HCT116 (cell line): ENCODE measurements around the gene CENPP. TPM values are rescaled to one million over a fixed set of nuclear protein-coding genes. Genes with fewer than 3 reads are reported as not detected.

Source experiments
- ATAC-seq: fragments of 200-7000 bp; cut with Tn5 transposase; 2 replicates; pipeline ENCODE4 v1.9.1; 2020; ENCODE audit warnings: mild to moderate bottlenecking, moderate library complexity
- BruUV-seq: library from RNA; stranded (reverse); fragments of 400-500 nt; replicated peaks from 2 replicates; lab custom pipeline; 2021; lab: Mats Ljungman, UMichigan
- CTCF ChIA-PET: fragments of 300-600 bp; sonication (Branson Sonifier 250); formaldehyde crosslinking; loops from one replicate; lab custom pipeline; 2021; ENCODE audit warnings: antibody characterized with exemption; lab: Charles Lee
- POLR2A ChIA-PET: fragments of 300-600, 350-600 bp; sonication (Branson Sonifier 250); formaldehyde crosslinking; loops from one replicate; lab custom pipeline; 2021; ENCODE audit warnings: antibody characterized with exemption; lab: Charles Lee
- RAD21 ChIA-PET, 2 experiments: fragments of 300-600 bp; sonication (Branson Sonifier 250); formaldehyde crosslinking; loops; one replicate each; lab custom pipeline; 2023; ENCODE audit warnings: low total read pairs in 2 of 2; ENCODE audit not compliant: uncharacterized antibody in 2 of 2, unreplicated experiment in 2 of 2, low non-redundant PET in 1 of 2; lab: Charles Lee
- DNase-seq: peaks from one replicate; pipeline ENCODE4 v3.0.0-alpha.2; 2010; ENCODE audit warnings: low read depth, low spot score
- H2AFZ ChIP-seq: fragments of 200-600 bp; shearing (Covaris generic), sonication (generic); 2 replicates; pipeline ENCODE4 v1.6.1; 2017; ENCODE audit warnings: low read depth, mixed run types, mixed read lengths, antibody characterized with exemption, low read length; ENCODE audit not compliant: poor library complexity, severe bottlenecking
- H3K27ac ChIP-seq: 2 replicates; pipeline ENCODE4 v1.5.1; 2012; ENCODE audit warnings: low read depth, low read length
- H3K27me3 ChIP-seq: fragments of 200-600 bp; sonication (generic); 2 replicates; pipeline ENCODE4 v1.6.1; 2016; ENCODE audit warnings: mixed run types, low read length, mixed read lengths; ENCODE audit not compliant: insufficient read depth
- H3K36me3 ChIP-seq, 2 experiments: fragments of 200-500 bp in 1 of 2; fragments of 200-600 bp in 1 of 2; sonication (Bioruptor generic) in 1 of 2; sonication (generic) in 1 of 2; 2 replicates each; pipeline versions ENCODE4 v1.5.1 to v1.6.1; 2014 to 2016; ENCODE audit warnings: low read length in 2 of 2, inconsistent platforms in 1 of 2, mixed read lengths in 1 of 2, mixed run types in 1 of 2; ENCODE audit not compliant: insufficient read depth in 2 of 2, control insufficient read depth in 1 of 2
- H3K4me1 ChIP-seq, 2 experiments: fragments of 200-600 bp in 1 of 2; sonication (generic) in 1 of 2; 2 replicates each; pipeline versions ENCODE4 v1.5.1 to v1.6.1; 2012 to 2017; ENCODE audit warnings: low read length in 2 of 2, inconsistent platforms in 1 of 2, mild to moderate bottlenecking in 1 of 2, mixed read lengths in 1 of 2, mixed run types in 1 of 2, moderate library complexity in 1 of 2; ENCODE audit not compliant: insufficient read depth in 2 of 2, control insufficient read depth in 1 of 2
- H3K4me2 ChIP-seq: fragments of 200-600 bp; sonication (generic); 2 replicates; pipeline ENCODE4 v1.6.1; 2017; ENCODE audit warnings: mixed run types, low read length, mixed read lengths
- H3K4me3 ChIP-seq, 2 experiments: fragments of 200-600 bp in 1 of 2; sonication (generic) in 1 of 2; replicated peaks in 1 of 2; 2 replicates each; pipeline ENCODE4 v1.5.1; 2011 to 2016; ENCODE audit warnings: low read length in 2 of 2, control low read depth in 1 of 2, low read depth in 1 of 2, mild to moderate bottlenecking in 1 of 2, mixed read lengths in 1 of 2, mixed run types in 1 of 2
- H3K79me2 ChIP-seq: fragments of 200-600 bp; sonication (generic); 2 replicates; pipeline ENCODE4 v1.6.1; 2017; ENCODE audit warnings: mild to moderate bottlenecking, mixed run types, low read length, moderate library complexity, mixed read lengths; ENCODE audit not compliant: insufficient read depth
- H3K9ac ChIP-seq: fragments of 200-600 bp; sonication (generic); 2 replicates; pipeline ENCODE4 v1.6.1; 2016; ENCODE audit warnings: low read length, mixed read lengths
- H3K9me2 ChIP-seq: fragments of 200-600 bp; sonication (generic), shearing (Covaris generic); 2 replicates; pipeline ENCODE4 v1.6.1; 2017; ENCODE audit warnings: mixed run types, mild to moderate bottlenecking, moderate library complexity; ENCODE audit not compliant: insufficient read depth
- H3K9me3 ChIP-seq, 2 experiments: fragments of 200-500 bp in 1 of 2; fragments of 200-600 bp in 1 of 2; sonication (Bioruptor generic) in 1 of 2; sonication (generic) in 1 of 2; 2 replicates each; pipeline ENCODE4 v1.6.1; 2014 to 2017; ENCODE audit warnings: low read length in 2 of 2, mixed read lengths in 2 of 2, inconsistent platforms in 1 of 2, low read depth in 1 of 2, mild to moderate bottlenecking in 1 of 2, mixed run types in 1 of 2, moderate library complexity in 1 of 2; ENCODE audit not compliant: control insufficient read depth in 1 of 2, insufficient read depth in 1 of 2
- H4K20me1 ChIP-seq: fragments of 200-600 bp; sonication (generic), shearing (Covaris generic); 2 replicates; pipeline ENCODE4 v1.6.1; 2017; ENCODE audit warnings: mixed run types, mild to moderate bottlenecking, moderate library complexity; ENCODE audit not compliant: insufficient read depth
- ATF3 ChIP-seq: IDR thresholded peaks from 2 replicates; pipeline ENCODE4 v1.6.1; 2012
- CBX3 ChIP-seq: IDR thresholded peaks from 2 replicates; pipeline ENCODE4 v1.6.1; 2012; ENCODE audit warnings: low read depth
- CEBPB ChIP-seq: IDR thresholded peaks from 2 replicates; pipeline ENCODE4 v1.6.1; 2012; ENCODE audit warnings: low read depth
- EGR1 ChIP-seq: IDR thresholded peaks from 2 replicates; pipeline ENCODE4 v1.6.1; 2012; ENCODE audit warnings: low read depth
- EZH2 ChIP-seq: fragments of 200-600 bp; sonication (generic); IDR thresholded peaks from 2 replicates; pipeline ENCODE4 v1.6.1; 2017; ENCODE audit warnings: antibody characterized with exemption, mixed run types
- POLR2AphosphoS5 ChIP-seq: IDR thresholded peaks from 2 replicates; pipeline ENCODE4 v1.6.1; 2011; ENCODE audit warnings: mild to moderate bottlenecking, low read depth, low read length, moderate library complexity
- RAD21 ChIP-seq: IDR thresholded peaks from 2 replicates; pipeline ENCODE4 v1.6.1; 2012; ENCODE audit warnings: low read depth, mild to moderate bottlenecking
- REST ChIP-seq: IDR thresholded peaks from 2 replicates; pipeline ENCODE4 v1.6.1; 2012; ENCODE audit warnings: low read depth
- SP1 ChIP-seq: IDR thresholded peaks from 2 replicates; pipeline ENCODE4 v1.6.1; 2012; ENCODE audit warnings: low read depth
- SRF ChIP-seq: IDR thresholded peaks from 2 replicates; pipeline ENCODE4 v1.6.1; 2012; ENCODE audit warnings: low read depth
- TCF7L2 ChIP-seq: IDR thresholded peaks from 2 replicates; pipeline ENCODE4 v1.7.0; 2011; ENCODE audit warnings: borderline replicate concordance, inconsistent platforms; ENCODE audit not compliant: insufficient read depth, insufficient read length; ENCODE audit errors: extremely low read depth
- ZNF274 ChIP-seq: fragments of 200-500 bp; sonication (Bioruptor generic); IDR thresholded peaks from 2 replicates; pipeline ENCODE4 v1.6.1; 2014; ENCODE audit warnings: mild to moderate bottlenecking, low read depth, low read length, inconsistent platforms
- intact Hi-C: fragments of 100-400 bp; cut with micrococcal nuclease; formaldehyde crosslinking; loops from 2 replicates; pipeline ENCODE4 v1.10.0; 2022
- total RNA-seq: library from RNA; stranded (reverse); gene quantifications from one replicate; pipeline ENCODE4 v1.2.1, GENCODE V29; 2021; ENCODE audit not compliant: unreplicated experiment
- TF ChIP-seq, protein P1 (sequence below): IDR thresholded peaks from 2 replicates; pipeline ENCODE4 v1.6.1; 2012

CENPP gene
- total RNA-seq, 1 experiment from 2014 or later: 7.0 TPM

- Histone ChIP-seq H4K20me1 (0 out of 2 replicates have a peak, but pooled peaks cover 4% of the 10 kb centered on the region), H3K4me1 (no peaks in the 10 kb centered on the region), H3K4me2 (no peak overlapping the region), H2AFZ (no peak overlapping the region), H3K9me2 (no peaks in the 10 kb centered on the region), H3K9ac (no peak overlapping the region), H3K36me3 (0 out of 4 replicates have a peak, but pooled peaks cover 0 to 1% of the 10 kb centered on the region in 2 experiments), H3K9me3 (no peaks in the 10 kb centered on the region), H3K4me3 (no peak overlapping the region), H3K27ac (no peak overlapping the region), H3K27me3 (no peaks in the 10 kb centered on the region), H3K79me2 (no peaks in the 10 kb centered on the region)
- no peak for TF ChIP-seq TCF7L2
- TF ChIP-seq, protein P1, sequence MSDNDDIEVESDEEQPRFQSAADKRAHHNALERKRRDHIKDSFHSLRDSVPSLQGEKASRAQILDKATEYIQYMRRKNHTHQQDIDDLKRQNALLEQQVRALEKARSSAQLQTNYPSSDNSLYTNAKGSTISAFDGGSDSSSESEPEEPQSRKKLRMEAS: no peak
- no peak for TF ChIP-seq POLR2AphosphoS5
- TF ChIP-seq SP1: no peak
- TF ChIP-seq EZH2: no peak
- no peak for TF ChIP-seq SRF
- no peak for TF ChIP-seq RAD21
- no peak for TF ChIP-seq CBX3
- TF ChIP-seq ATF3: no peak
- TF ChIP-seq EGR1: no peak
- no peak for TF ChIP-seq ZNF274
- TF ChIP-seq CEBPB: no peak
- no peak for TF ChIP-seq REST
- ChIA-PET CTCF (no interaction called here), RAD21 (no interaction called here), POLR2A (no interaction called here)
- intact Hi-C loops: no loop called here
- DNase-seq: no peak
- ATAC-seq: no peak
- no TSS peak for BruUV-seq
Observed at GRCh38 chr9:92333282-92333634, 7.5 kb downstream of the CENPP start.
